PC-3 (cell line): Measurements from ENCODE around the gene SNED1. TPM values are rescaled to one million over a fixed set of nuclear protein-coding genes. Genes with fewer than 3 reads are reported as not detected.

Experiments
- ATAC-seq: fragments of 200-7000 bp; cut with Tn5 transposase; 2 replicates; pipeline ENCODE4 v1.9.1; 2020; ENCODE audit warnings: mild to moderate bottlenecking, moderate library complexity
- BruUV-seq: library from RNA; stranded (reverse); fragments of 400-500 nt; replicated peaks from 2 replicates; lab custom pipeline; 2021; lab: Mats Ljungman, UMichigan
- CTCF ChIA-PET: fragments of 300-600 bp; sonication (Branson Sonifier 250); formaldehyde crosslinking; loops from one replicate; lab custom pipeline; 2022; ENCODE audit warnings: antibody characterized with exemption; lab: Charles Lee
- POLR2A ChIA-PET: fragments of 300-600 bp; sonication (Branson Sonifier 250); formaldehyde crosslinking; loops from one replicate; lab custom pipeline; 2022; ENCODE audit warnings: antibody characterized with exemption; ENCODE audit not compliant: unreplicated experiment; lab: Charles Lee
- DNase-seq: peaks from one replicate; pipeline ENCODE4 v3.0.0-alpha.2; 2015
- H2AFZ ChIP-seq: fragments of 300-600 bp; sonication (generic); 2 replicates; pipeline ENCODE4 v1.6.0; 2016; ENCODE audit warnings: antibody characterized with exemption, low read length
- H3F3A ChIP-seq: fragments of 300-600 bp; sonication (generic); one replicate; pipeline ENCODE4 v1.6.0; 2017; ENCODE audit warnings: antibody characterized with exemption, low read length, control low read depth, mild to moderate bottlenecking; ENCODE audit not compliant: unreplicated experiment
- H3K27ac ChIP-seq: fragments of 300-600 bp; sonication (generic); 2 replicates; pipeline ENCODE4 v1.5.1; 2016; ENCODE audit warnings: mild to moderate bottlenecking, low read length
- H3K27me3 ChIP-seq: fragments of 300-600 bp; sonication (generic); 2 replicates; pipeline ENCODE4 v1.6.1; 2016; ENCODE audit warnings: low read length, mixed read lengths
- H3K36me3 ChIP-seq: fragments of 300-600 bp; sonication (generic); 2 replicates; pipeline ENCODE4 v1.6.1; 2016; ENCODE audit warnings: low read depth, mixed run types, low read length, mixed read lengths
- H3K4me1 ChIP-seq: fragments of 300-600 bp; sonication (generic); 2 replicates; pipeline ENCODE4 v1.5.1; 2016; ENCODE audit warnings: low read length; ENCODE audit not compliant: insufficient read depth
- H3K4me2 ChIP-seq: fragments of 300-600 bp; sonication (generic); 2 replicates; pipeline ENCODE4 v1.6.0; 2016; ENCODE audit warnings: low read length
- H3K4me3 ChIP-seq: fragments of 300-600 bp; sonication (generic); 2 replicates; pipeline ENCODE4 v1.5.1; 2016; ENCODE audit warnings: mild to moderate bottlenecking, low read length, mixed read lengths
- H3K79me2 ChIP-seq: fragments of 300-600 bp; sonication (generic); 2 replicates; pipeline ENCODE4 v1.6.1; 2017; ENCODE audit warnings: low read length, mixed read lengths
- H3K9ac ChIP-seq: fragments of 300-600 bp; sonication (generic); 2 replicates; pipeline ENCODE4 v1.6.0; 2016; ENCODE audit warnings: mild to moderate bottlenecking, low read length
- H3K9me2 ChIP-seq: fragments of 300-600 bp; sonication (generic); replicated peaks from 2 replicates; pipeline ENCODE4 v1.6.1; 2016; ENCODE audit warnings: mixed run types, low read length, mixed read lengths
- H3K9me3 ChIP-seq: fragments of 300-600 bp; sonication (generic); 2 replicates; pipeline ENCODE4 v1.6.1; 2016; ENCODE audit warnings: low read length, mixed read lengths
- H4K20me1 ChIP-seq: fragments of 300-600 bp; sonication (generic); 2 replicates; pipeline ENCODE4 v1.6.1; 2016; ENCODE audit warnings: low read length, mixed read lengths
- CTCF ChIP-seq: fragments of 300-600 bp; sonication (generic); conservative IDR thresholded peaks from 2 replicates; pipeline ENCODE4 v1.5.1; 2017; ENCODE audit warnings: antibody characterized with exemption, low read depth, mild to moderate bottlenecking, low read length
- EZH2 ChIP-seq: fragments of 300-600 bp; sonication (generic); IDR thresholded peaks from one replicate; pipeline ENCODE4 v1.6.1; 2017; ENCODE audit warnings: antibody characterized with exemption, mild to moderate bottlenecking, low read length; ENCODE audit not compliant: unreplicated experiment
- EZH2phosphoT487 ChIP-seq: fragments of 300-600 bp; sonication (generic); IDR thresholded peaks from 2 replicates; pipeline ENCODE4 v1.6.1; 2018; ENCODE audit warnings: mild to moderate bottlenecking, antibody characterized with exemption, low read length, borderline replicate concordance
- intact Hi-C: fragments of 100-400 bp; cut with micrococcal nuclease; formaldehyde crosslinking; loops from 2 replicates; pipeline ENCODE4 v1.9.0; 2023
- total RNA-seq: library from RNA; depleted of rRNA; stranded (reverse); fragments of >200 nt; gene quantifications from 2 replicates; pipeline ENCODE4 v1.2.3, GENCODE V29; 2014

The SNED1 gene
- total RNA-seq, 1 experiment from 2014 or later = 0.66 TPM

- Histone ChIP-seq H4K20me1 (no peaks in the 10 kb centered on the region), H3K27me3 (peaks cover 8% of the 10 kb centered on the region; the same call in 1 of the 2 replicates), H3K27ac (no peak overlapping the region), H3K4me1 (peaks cover 8% of the 10 kb centered on the region), H3K9me3 (no peaks in the 10 kb centered on the region), H2AFZ (no peak overlapping the region), H3K79me2 (no peaks in the 10 kb centered on the region), H3K36me3 (no peaks in the 10 kb centered on the region), H3K9me2 (no peaks in the 10 kb centered on the region), H3K4me3 (no peak overlapping the region), H3F3A (no peaks in the 10 kb centered on the region), H3K9ac (no peak overlapping the region), H3K4me2 (no peak overlapping the region)
- CTCF ChIA-PET = no interaction called here
- intact Hi-C loops = no loop called here
- POLR2A ChIA-PET = no interaction called here
- ATAC-seq = no peak
- TF ChIP-seq CTCF (no peak), EZH2phosphoT487 (no peak), EZH2 (no peak)
- no peak for DNase-seq
- no TSS peak for BruUV-seq
Observed at GRCh38 chr2:240986787-240987411, 11.5 kb upstream of the SNED1 start.

- H3K36me3 ChIP-seq = no peaks in the 10 kb centered on the region
- H3K27ac ChIP-seq = no peak overlapping the region
- H2AFZ ChIP-seq = no peak overlapping the region
- H3K9ac ChIP-seq = no peak overlapping the region
- ChIA-PET POLR2A (no interaction called here), CTCF (no interaction called here)
- intact Hi-C loops = no loop called here
- H3K4me1 ChIP-seq = peaks cover 15% of the 10 kb centered on the region
- BruUV-seq = no TSS peak
- H3K4me2 ChIP-seq = no peak overlapping the region
- DNase-seq = no peak
- no peaks in the 10 kb centered on the region for H3K9me2 ChIP-seq
- H3K27me3 ChIP-seq = peaks cover 7% of the 10 kb centered on the region; the same call in 1 of the 2 replicates
- no peaks in the 10 kb centered on the region for H4K20me1 ChIP-seq
- no peak overlapping the region for H3K4me3 ChIP-seq
- ATAC-seq = no peak
- TF ChIP-seq EZH2 (no peak), CTCF (no peak), EZH2phosphoT487 (no peak)
- H3F3A ChIP-seq = no peaks in the 10 kb centered on the region
- no peaks in the 10 kb centered on the region for H3K79me2 ChIP-seq
- no peaks in the 10 kb centered on the region for H3K9me3 ChIP-seq
Observed at GRCh38 chr2:240987588-240987987, 10.8 kb upstream of the SNED1 start.

- Histone ChIP-seq H3K9me3 (no peaks in the 10 kb centered on the region), H3K9me2 (no peaks in the 10 kb centered on the region), H2AFZ (no peak overlapping the region), H3K27ac (no peak overlapping the region), H3K36me3 (no peaks in the 10 kb centered on the region), H3F3A (no peaks in the 10 kb centered on the region), H3K4me3 (no peak overlapping the region), H3K79me2 (no peaks in the 10 kb centered on the region), H4K20me1 (no peaks in the 10 kb centered on the region), H3K4me1 (peaks cover 15% of the 10 kb centered on the region), H3K9ac (no peak overlapping the region), H3K4me2 (no peak overlapping the region), H3K27me3 (0 out of 2 replicates have a peak, but pooled peaks cover 1% of the 10 kb centered on the region)
- POLR2A ChIA-PET = no interaction called here
- TF ChIP-seq EZH2phosphoT487 = no peak
- no peak for TF ChIP-seq CTCF
- TF ChIP-seq EZH2 = no peak
- ATAC-seq (no peak), DNase-seq (no peak)
- no TSS peak for BruUV-seq
- CTCF ChIA-PET = interaction anchor here (0.5 kb wide), 1 partner anchor 410 kb away, joined by 6 read pairs; no protein-coding TSS in a partner anchor
- intact Hi-C loops = no loop called here
Observed at GRCh38 chr2:240988146-240988545, 10.3 kb upstream of the SNED1 start.
